Spleen (tissue), 11 donors: ENCODE results near the gene APAF1. TPM values are rescaled to one million over a fixed set of nuclear protein-coding genes. Genes with fewer than 3 reads are reported as not detected.
A peak's percentile ranks its signal among the peaks of the same experiment; 100 is the strongest.

ENCODE experiments used
- DNase-seq: peaks from one replicate; pipeline ENCODE4 v3.0.0-alpha.2; 2020
- H3K27ac ChIP-seq, 8 donors: fragments of 200-600 bp; sonication (generic) in 7 of 8; 1 replicate in 4 of 8; 2 replicates in 4 of 8; pipeline versions ENCODE4 v1.5.0 to v1.8.0; 2016 to 2021; ENCODE audit warnings: inconsistent platforms in 4 of 8, mild to moderate bottlenecking in 4 of 8, moderate library complexity in 1 of 8
- H3K27me3 ChIP-seq, 7 donors: fragments of 200-600 bp; sonication (generic) in 6 of 7; replicated peaks in 1 of 7; 1 replicate in 4 of 7; 2 replicates in 3 of 7; pipeline versions ENCODE4 v1.5.0 to v1.8.0; 2016 to 2021; ENCODE audit warnings: inconsistent platforms in 3 of 7, mild to moderate bottlenecking in 1 of 7
- H3K36me3 ChIP-seq, 6 donors: fragments of 200-600 bp; sonication (generic) in 5 of 6; 1 replicate in 4 of 6; 2 replicates in 2 of 6; pipeline versions ENCODE4 v1.5.0 to v1.8.0; 2016 to 2021; ENCODE audit warnings: inconsistent platforms in 2 of 6
- H3K4me1 ChIP-seq, 6 donors: fragments of 200-600 bp; sonication (generic) in 5 of 6; 1 replicate in 3 of 6; 2 replicates in 3 of 6; pipeline versions ENCODE4 v1.5.0 to v1.8.0; 2016 to 2021; ENCODE audit warnings: inconsistent platforms in 3 of 6
- H3K4me3 ChIP-seq, 8 donors: fragments of 200-600 bp; sonication (generic) in 7 of 8; 1 replicate in 4 of 8; 2 replicates in 4 of 8; pipeline versions ENCODE4 v1.5.0 to v1.8.0; 2016 to 2021; ENCODE audit warnings: inconsistent platforms in 4 of 8, mild to moderate bottlenecking in 4 of 8, moderate library complexity in 2 of 8
- H3K9me3 ChIP-seq, 8 donors: fragments of 200-600 bp; sonication (generic) in 7 of 8; 1 replicate in 4 of 8; 2 replicates in 4 of 8; pipeline versions ENCODE4 v1.5.0 to v1.8.0; 2016 to 2021; ENCODE audit warnings: inconsistent platforms in 4 of 8
- POLR2A ChIP-seq, 3 donors: fragments of 450-650 bp; IDR thresholded peaks; one replicate each; pipeline ENCODE4 v1.5.1; 2017; ENCODE audit warnings: antibody characterized with exemption in 3 of 3, mild to moderate bottlenecking in 1 of 3
- POLR2AphosphoS5 ChIP-seq, 3 donors: sonication (generic); formaldehyde crosslinking; IDR thresholded peaks; one replicate each; pipeline ENCODE4 v1.5.1; 2017; ENCODE audit warnings: antibody characterized with exemption in 3 of 3
- WGBS, 5 donors: extraction: QIAGEN DNeasy Blood & Tissue Kit in 3 of 5; methylation state at CpG; one replicate each; pipeline versions ENCODE4 v1.1.5 to v1.1.7; 2013 to 2018; 5-methylcytosine and 5-hydroxymethylcytosine counted together
- intact Hi-C: fragments of 100-400 bp; cut with DNase I; formaldehyde crosslinking; loops from one replicate; pipeline ENCODE4 v1.15.0; 2023; ENCODE audit warnings: low total_unique reads
- polyA plus RNA-seq, 3 donors: library from polyadenylated mRNA; stranded (reverse); fragments of 200-250 nt; gene quantifications; one replicate each; pipeline ENCODE4 v1.2.1, GENCODE V29; 2013
- total RNA-seq, 7 donors: library from RNA; depleted of rRNA in 3 of 7; stranded (reverse); fragments of >200 nt in 3 of 7; fragmentation: NEBNext Ultra II Directional in 4 of 7; extraction: Animal tissue kit (Norgen Biotek cat#: 25700) in 4 of 7; gene quantifications; one replicate each; pipeline versions ENCODE4 v1.1.0 to v1.2.1, GENCODE V29; 2016 to 2021
- TF ChIP-seq, protein P1 (sequence below), 11 experiments: fragments of 200-600 bp in 7 of 11; fragments of 450-650 bp in 4 of 11; sonication (generic) in 4 of 11; IDR thresholded peaks in 8 of 11; conservative IDR thresholded peaks in 3 of 11; 1 replicate in 7 of 11; 2 replicates in 4 of 11; pipeline versions ENCODE4 v1.4.0 to v1.8.0; 2016 to 2021; ENCODE audit warnings: antibody characterized with exemption in 11 of 11, inconsistent platforms in 4 of 11, mild to moderate bottlenecking in 1 of 11
- donor health status: healthy with polysubstance abuse.
- donor health status: DM: no; HTN: no; CAD: no; lungs with moderate emphysema.
- donor health status: DM: no; HTN: no; CAD: no.
- donor health status: Bipolar disorder and iron deficiency.
- donor health status: healthy.
- donor health status: DM: no; HTN: no; CAD: no.
- donor health status: DM: yes; HTN: yes; CAD: no.

Gene APAF1
- total and polyA plus RNA-seq, 10 donors, result 6.5 to 44.1 (median 30.6) TPM

GRCh38 chr12:98696036-98696646 is 51.1 kb downstream of the APAF1 start:
- H3K4me3 ChIP-seq, result no peak overlapping the region
- H3K27ac ChIP-seq, result no peak overlapping the region
- no peaks in the 10 kb centered on the region for H3K9me3 ChIP-seq
- H3K36me3 ChIP-seq, result peaks cover 0 to 87% (median 14%) of the 10 kb centered on the region in 6 donors
- DNase-seq, result no peak
- 88 to 95% (median 91%) methylated on average over 8 of the region's 8 CpGs for WGBS, 5 donors
- no peaks in the 10 kb centered on the region for H3K27me3 ChIP-seq
- intact Hi-C loops, result no loop called here
- peaks cover 4 to 38% (median 12%) of the 10 kb centered on the region in 6 donors for H3K4me1 ChIP-seq
- TF ChIP-seq, protein P1, sequence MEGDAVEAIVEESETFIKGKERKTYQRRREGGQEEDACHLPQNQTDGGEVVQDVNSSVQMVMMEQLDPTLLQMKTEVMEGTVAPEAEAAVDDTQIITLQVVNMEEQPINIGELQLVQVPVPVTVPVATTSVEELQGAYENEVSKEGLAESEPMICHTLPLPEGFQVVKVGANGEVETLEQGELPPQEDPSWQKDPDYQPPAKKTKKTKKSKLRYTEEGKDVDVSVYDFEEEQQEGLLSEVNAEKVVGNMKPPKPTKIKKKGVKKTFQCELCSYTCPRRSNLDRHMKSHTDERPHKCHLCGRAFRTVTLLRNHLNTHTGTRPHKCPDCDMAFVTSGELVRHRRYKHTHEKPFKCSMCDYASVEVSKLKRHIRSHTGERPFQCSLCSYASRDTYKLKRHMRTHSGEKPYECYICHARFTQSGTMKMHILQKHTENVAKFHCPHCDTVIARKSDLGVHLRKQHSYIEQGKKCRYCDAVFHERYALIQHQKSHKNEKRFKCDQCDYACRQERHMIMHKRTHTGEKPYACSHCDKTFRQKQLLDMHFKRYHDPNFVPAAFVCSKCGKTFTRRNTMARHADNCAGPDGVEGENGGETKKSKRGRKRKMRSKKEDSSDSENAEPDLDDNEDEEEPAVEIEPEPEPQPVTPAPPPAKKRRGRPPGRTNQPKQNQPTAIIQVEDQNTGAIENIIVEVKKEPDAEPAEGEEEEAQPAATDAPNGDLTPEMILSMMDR (IDR thresholded peaks at IDR 0.05 in 8 of 11, conservative IDR thresholded peaks at IDR 0.05 in 3 of 11), result no peak
- no peak for TF ChIP-seq POLR2AphosphoS5 (IDR thresholded peaks at IDR 0.05)
- TF ChIP-seq POLR2A (IDR thresholded peaks at IDR 0.05), result no peak

GRCh38 chr12:98697209-98697608 is 52.1 kb downstream of the APAF1 start:
- intact Hi-C loops, result no loop called here
- H3K27ac ChIP-seq, result no peak overlapping the region
- H3K27me3 ChIP-seq, result no peaks in the 10 kb centered on the region
- WGBS, 5 donors, result 68 to 91% (median 84%) methylated on average over 2 of the region's 2 CpGs
- TF ChIP-seq POLR2AphosphoS5 (IDR thresholded peaks at IDR 0.05) (no peak), POLR2A (IDR thresholded peaks at IDR 0.05) (no peak)
- TF ChIP-seq, protein P1 (IDR thresholded peaks at IDR 0.05 in 8 of 11, conservative IDR thresholded peaks at IDR 0.05 in 3 of 11), result no peak
- no peak for DNase-seq
- H3K4me1 ChIP-seq, result peaks cover 4 to 33% (median 12%) of the 10 kb centered on the region in 6 donors
- H3K36me3 ChIP-seq, result peaks cover 0 to 87% (median 9%) of the 10 kb centered on the region in 6 donors
- H3K9me3 ChIP-seq, result no peaks in the 10 kb centered on the region
- H3K4me3 ChIP-seq, result no peak overlapping the region

- no peak overlapping the region for H3K4me3 ChIP-seq
- no peaks in the 10 kb centered on the region for H3K27me3 ChIP-seq
- WGBS, 5 donors, result 33 to 44% (median 41%) methylated on average over 6 of the region's 6 CpGs
- H3K9me3 ChIP-seq, result no peaks in the 10 kb centered on the region
- TF ChIP-seq, protein P1 (IDR thresholded peaks at IDR 0.05 in 8 of 11, conservative IDR thresholded peaks at IDR 0.05 in 3 of 11), result peak in 9 of 11 experiments; percentile 11 to 65 (median 50)
- peak in 1 of 3 donors; percentile 33 for TF ChIP-seq POLR2AphosphoS5 (IDR thresholded peaks at IDR 0.05)
- TF ChIP-seq POLR2A (IDR thresholded peaks at IDR 0.05), result no peak
- H3K36me3 ChIP-seq, result peaks cover 0 to 85% (median 7%) of the 10 kb centered on the region in 6 donors
- no peak for DNase-seq
- peak overlapping the region in 5 of 8 donors; percentile 6 to 50 (median 23) for H3K27ac ChIP-seq
- intact Hi-C loops, result no loop called here
- peaks cover 4 to 33% (median 12%) of the 10 kb centered on the region in 6 donors for H3K4me1 ChIP-seq
Measured at GRCh38 chr12:98698603-98699463, 53.7 kb downstream of the APAF1 start.

DNA sequence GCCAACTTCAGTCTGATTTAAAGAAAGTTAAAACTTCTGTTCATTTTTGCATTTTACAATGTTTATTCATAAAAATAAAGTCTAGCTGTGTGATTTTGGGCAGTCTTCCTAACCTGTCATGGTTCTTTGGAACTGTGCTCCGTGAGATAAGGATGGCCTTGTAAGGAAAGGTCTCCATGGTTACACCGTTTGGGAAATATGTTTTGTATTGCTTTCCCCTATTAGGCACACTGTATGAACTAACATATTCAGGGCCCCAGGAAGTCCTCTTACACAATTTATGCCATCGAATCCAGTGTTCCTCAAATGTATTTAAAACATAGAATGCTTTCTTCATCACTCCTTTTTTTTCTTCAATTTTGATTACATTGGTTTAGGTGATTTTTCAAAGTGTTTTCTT is 54.5 kb downstream of the APAF1 start:
- no peak overlapping the region for H3K4me3 ChIP-seq
- H3K9me3 ChIP-seq, result no peaks in the 10 kb centered on the region
- intact Hi-C loops, result no loop called here
- H3K27ac ChIP-seq, result peak overlapping the region in 5 of 8 donors; percentile 6 to 50 (median 23)
- TF ChIP-seq, protein P1 (IDR thresholded peaks at IDR 0.05 in 8 of 11, conservative IDR thresholded peaks at IDR 0.05 in 3 of 11), result no peak
- TF ChIP-seq POLR2A (IDR thresholded peaks at IDR 0.05), result no peak
- no peak for TF ChIP-seq POLR2AphosphoS5 (IDR thresholded peaks at IDR 0.05)
- H3K4me1 ChIP-seq, result peaks cover 4 to 33% (median 12%) of the 10 kb centered on the region in 6 donors
- WGBS, 5 donors, result 35 to 65% (median 46%) methylated on average over 3 of the region's 3 CpGs
- H3K36me3 ChIP-seq, result peaks cover 0 to 85% (median 7%) of the 10 kb centered on the region in 6 donors
- DNase-seq, result no peak
- no peaks in the 10 kb centered on the region for H3K27me3 ChIP-seq
